H9 (cell line): ENCODE data around the gene BST2. TPM values are rescaled to one million over a fixed set of nuclear protein-coding genes. Genes with fewer than 3 reads are reported as not detected.

Experiments
- DNase-seq: peaks from one replicate; pipeline ENCODE4 v3.0.0-alpha.2; 2017
- H2AFZ ChIP-seq: one replicate; pipeline ENCODE4 v1.6.1; 2013; ENCODE audit warnings: mild to moderate bottlenecking, low read length, control low read depth, moderate library complexity
- H2AK5ac ChIP-seq: 2 replicates; pipeline ENCODE4 v1.6.1; 2013; ENCODE audit warnings: low read length, control low read depth, mixed read lengths; ENCODE audit not compliant: insufficient read length
- H2BK120ac ChIP-seq: one replicate; pipeline ENCODE4 v1.6.1; 2013; ENCODE audit warnings: low read depth, mild to moderate bottlenecking, low read length, control low read depth, inconsistent platforms; ENCODE audit not compliant: poor library complexity, severe bottlenecking
- H2BK12ac ChIP-seq: 2 replicates; pipeline ENCODE4 v1.6.1; 2013; ENCODE audit warnings: low read length, control low read depth, mixed read lengths, low read depth; ENCODE audit not compliant: insufficient read length
- H2BK15ac ChIP-seq: 2 replicates; pipeline ENCODE4 v1.6.1; 2013; ENCODE audit warnings: low read depth, low read length, control low read depth
- H2BK20ac ChIP-seq: one replicate; pipeline ENCODE4 v1.6.1; 2013; ENCODE audit warnings: low read depth, mild to moderate bottlenecking, low read length, control low read depth, inconsistent platforms; ENCODE audit not compliant: poor library complexity, severe bottlenecking
- H2BK5ac ChIP-seq: 2 replicates; pipeline ENCODE4 v1.6.1; 2013; ENCODE audit warnings: low read length, control low read depth, mixed read lengths; ENCODE audit not compliant: insufficient read length
- H3K14ac ChIP-seq: 2 replicates; pipeline ENCODE4 v1.6.1; 2013; ENCODE audit warnings: low read length, control low read depth; ENCODE audit not compliant: insufficient read depth
- H3K18ac ChIP-seq: 2 replicates; pipeline ENCODE4 v1.6.1; 2013; ENCODE audit warnings: low read depth, mild to moderate bottlenecking, mixed read lengths, low read length, control low read depth; ENCODE audit not compliant: insufficient read length
- H3K23ac ChIP-seq: 2 replicates; pipeline ENCODE4 v1.6.1; 2013; ENCODE audit warnings: low read length, control low read depth, mixed read lengths, low read depth; ENCODE audit not compliant: insufficient read length
- H3K23me2 ChIP-seq: 2 replicates; pipeline ENCODE4 v1.6.1; 2013; ENCODE audit warnings: low read depth, mild to moderate bottlenecking, mixed read lengths, low read length, control low read depth; ENCODE audit not compliant: insufficient read length, poor library complexity, severe bottlenecking
- H3K27ac ChIP-seq: 2 replicates; pipeline ENCODE4 v1.5.1; 2013; ENCODE audit warnings: low read length, control low read depth, mixed read lengths, low read depth; ENCODE audit not compliant: insufficient read length
- H3K27me3 ChIP-seq: 2 replicates; pipeline ENCODE4 v1.6.1; 2013; ENCODE audit warnings: low read length, control low read depth, inconsistent platforms; ENCODE audit not compliant: insufficient read depth
- H3K4ac ChIP-seq: 2 replicates; pipeline ENCODE4 v1.6.1; 2013; ENCODE audit warnings: low read depth, mild to moderate bottlenecking, control low read depth, inconsistent platforms, low read length, moderate library complexity
- H3K4me1 ChIP-seq: 2 replicates; pipeline ENCODE4 v1.6.1; 2013; ENCODE audit warnings: low read length, control low read depth, inconsistent platforms; ENCODE audit not compliant: insufficient read depth
- H3K4me2 ChIP-seq: 2 replicates; pipeline ENCODE4 v1.6.1; 2013; ENCODE audit warnings: low read length, control low read depth, mixed read lengths; ENCODE audit not compliant: insufficient read length, insufficient read depth
- H3K56ac ChIP-seq: 2 replicates; pipeline ENCODE4 v1.6.1; 2013; ENCODE audit warnings: low read depth, mild to moderate bottlenecking, mixed read lengths, low read length, control low read depth; ENCODE audit not compliant: insufficient read length
- H3K79me1 ChIP-seq: 2 replicates; pipeline ENCODE4 v1.6.1; 2013; ENCODE audit warnings: low read depth, mild to moderate bottlenecking, moderate library complexity, low read length, control low read depth, inconsistent platforms; ENCODE audit not compliant: insufficient read depth, poor library complexity, severe bottlenecking
- H3K79me2 ChIP-seq: 2 replicates; pipeline ENCODE4 v1.6.1; 2013; ENCODE audit warnings: low read length, control low read depth, inconsistent platforms; ENCODE audit not compliant: insufficient read depth
- H3K9ac ChIP-seq: 2 replicates; pipeline ENCODE4 v1.6.1; 2013; ENCODE audit warnings: low read length, control low read depth, mixed read lengths; ENCODE audit not compliant: insufficient read length; ENCODE audit errors: extremely low read depth
- H3K9me3 ChIP-seq: one replicate; pipeline ENCODE4 v1.6.1; 2013; ENCODE audit warnings: low read depth, low read length, inconsistent platforms; ENCODE audit not compliant: control insufficient read depth
- H3T11ph ChIP-seq: one replicate; pipeline ENCODE4 v1.6.1; 2013; ENCODE audit warnings: mild to moderate bottlenecking, low read length, control low read depth, inconsistent platforms
- H4K20me1 ChIP-seq: one replicate; pipeline ENCODE4 v1.6.1; 2013; ENCODE audit not compliant: control insufficient read depth, insufficient read length, insufficient read depth
- H4K5ac ChIP-seq: 2 replicates; pipeline ENCODE4 v1.6.1; 2013; ENCODE audit warnings: low read depth, mild to moderate bottlenecking, mixed read lengths, low read length, control low read depth; ENCODE audit not compliant: insufficient read length
- H4K8ac ChIP-seq: replicated peaks from 2 replicates; pipeline ENCODE4 v1.6.1; 2013; ENCODE audit warnings: low read length, control low read depth, mixed read lengths, low read depth; ENCODE audit not compliant: insufficient read length
- H4K91ac ChIP-seq: 2 replicates; pipeline ENCODE4 v1.6.1; 2013; ENCODE audit warnings: low read depth, mild to moderate bottlenecking, moderate library complexity, mixed read lengths, low read length, control low read depth; ENCODE audit not compliant: insufficient read length
- H3K27ac Mint-ChIP-seq, 3 experiments: 2 replicates in 2 of 3; 3 replicates in 1 of 3; pipeline ENCODE4 v1.8.0; 2020 to 2021; ENCODE audit warnings: mixed read lengths in 3 of 3, mild to moderate bottlenecking in 1 of 3, moderate library complexity in 1 of 3
- H3K27me3 Mint-ChIP-seq: 2 replicates; pipeline ENCODE4 v1.8.0; 2021; ENCODE audit warnings: low read depth, mild to moderate bottlenecking, moderate library complexity, mixed read lengths
- H3K36me3 Mint-ChIP-seq, 3 experiments: 2 replicates in 2 of 3; 3 replicates in 1 of 3; pipeline ENCODE4 v1.8.0; 2020 to 2021; ENCODE audit warnings: low read depth in 3 of 3, mixed read lengths in 3 of 3; ENCODE audit not compliant: insufficient read depth in 1 of 3
- H3K4me1 Mint-ChIP-seq, 2 experiments: 2 replicates each; pipeline ENCODE4 v1.8.0; 2020; ENCODE audit warnings: mixed read lengths in 2 of 2
- H3K4me3 Mint-ChIP-seq, 2 experiments: 2 replicates in 1 of 2; 3 replicates in 1 of 2; pipeline ENCODE4 v1.8.0; 2020 to 2021; ENCODE audit warnings: mild to moderate bottlenecking in 2 of 2, mixed read lengths in 2 of 2, moderate library complexity in 1 of 2
- H3K9me3 Mint-ChIP-seq, 2 experiments: 2 replicates in 1 of 2; 3 replicates in 1 of 2; pipeline ENCODE4 v1.8.0; 2020; ENCODE audit warnings: mild to moderate bottlenecking in 2 of 2, mixed read lengths in 2 of 2, moderate library complexity in 1 of 2
- WGBS: extraction: QIAGEN DNeasy Blood & Tissue Kit; methylation state at CpG from one replicate; pipeline ENCODE4 v1.1.7; 2013; ENCODE audit warnings: missing lambda C conversion rate, low lambda C conversion rate, mixed read lengths; ENCODE audit not compliant: insufficient read length; ENCODE audit errors: extremely low coverage; 5-methylcytosine and 5-hydroxymethylcytosine counted together
- total RNA-seq: library from RNA; stranded (reverse); gene quantifications from 2 replicates; pipeline ENCODE4 v1.2.1, GENCODE V29; 2021
- TF ChIP-seq, protein P1 (sequence below): fragments of 200-600 bp; sonication (generic); conservative IDR thresholded peaks from 3 replicates; pipeline ENCODE4 v1.8.0; 2021; ENCODE audit warnings: antibody characterized with exemption, mild to moderate bottlenecking

The BST2 gene
- total RNA-seq, 1 experiment from 2014 or later = 63.3 TPM

DNA sequence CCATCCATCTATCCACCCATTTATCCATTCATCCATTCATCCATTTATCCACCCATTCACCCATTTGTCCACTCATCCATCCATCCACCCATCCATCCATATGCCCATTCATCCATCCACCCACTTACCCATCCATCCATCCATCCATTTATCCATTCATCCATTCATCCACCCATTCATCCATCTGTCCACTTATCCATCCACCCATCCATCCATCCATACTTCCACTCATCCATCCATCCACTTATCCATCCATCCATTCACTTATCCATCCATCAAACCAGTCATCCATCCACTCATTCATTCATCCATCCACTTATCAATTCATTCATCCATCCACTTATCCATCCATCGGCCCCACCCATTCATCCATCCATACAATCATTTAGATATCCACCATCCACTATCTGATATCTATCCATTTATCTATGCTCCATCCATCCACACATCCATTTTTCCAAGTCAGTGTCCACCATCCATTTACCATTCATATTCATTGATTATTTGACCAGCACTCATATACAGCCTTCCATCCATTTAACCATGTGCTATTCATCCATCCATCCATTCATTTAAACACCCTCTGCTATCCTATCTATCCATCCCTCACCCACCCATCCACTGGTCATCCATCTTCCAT lies 40.2 kb upstream of the BST2 start:
- Histone ChIP-seq H3T11ph (no peak overlapping the region), H3K4me2 (no peak overlapping the region), H2BK12ac (no peak overlapping the region), H3K14ac (no peak overlapping the region), H3K4me1 (no peaks in the 10 kb centered on the region), H3K23me2 (no peaks in the 10 kb centered on the region), H2AFZ (no peak overlapping the region), H3K9me3 (no peaks in the 10 kb centered on the region), H3K4ac (no peak overlapping the region), H3K27ac (no peak overlapping the region), H4K8ac (no peak overlapping the region), H3K56ac (no peak overlapping the region), H3K18ac (no peak overlapping the region), H4K91ac (no peak overlapping the region), H3K9ac (no peak overlapping the region), H2BK5ac (no peak overlapping the region), H3K79me2 (no peaks in the 10 kb centered on the region), H4K5ac (no peak overlapping the region), H2BK120ac (no peak overlapping the region), H2AK5ac (no peak overlapping the region), H2BK15ac (no peak overlapping the region), H3K23ac (no peak overlapping the region), H4K20me1 (no peaks in the 10 kb centered on the region), H3K27me3 (peaks cover 3% of the 10 kb centered on the region; the same call in 1 of the 2 replicates), H3K79me1 (no peaks in the 10 kb centered on the region), H2BK20ac (no peak overlapping the region)
- DNase-seq = no peak
- TF ChIP-seq, protein P1, sequence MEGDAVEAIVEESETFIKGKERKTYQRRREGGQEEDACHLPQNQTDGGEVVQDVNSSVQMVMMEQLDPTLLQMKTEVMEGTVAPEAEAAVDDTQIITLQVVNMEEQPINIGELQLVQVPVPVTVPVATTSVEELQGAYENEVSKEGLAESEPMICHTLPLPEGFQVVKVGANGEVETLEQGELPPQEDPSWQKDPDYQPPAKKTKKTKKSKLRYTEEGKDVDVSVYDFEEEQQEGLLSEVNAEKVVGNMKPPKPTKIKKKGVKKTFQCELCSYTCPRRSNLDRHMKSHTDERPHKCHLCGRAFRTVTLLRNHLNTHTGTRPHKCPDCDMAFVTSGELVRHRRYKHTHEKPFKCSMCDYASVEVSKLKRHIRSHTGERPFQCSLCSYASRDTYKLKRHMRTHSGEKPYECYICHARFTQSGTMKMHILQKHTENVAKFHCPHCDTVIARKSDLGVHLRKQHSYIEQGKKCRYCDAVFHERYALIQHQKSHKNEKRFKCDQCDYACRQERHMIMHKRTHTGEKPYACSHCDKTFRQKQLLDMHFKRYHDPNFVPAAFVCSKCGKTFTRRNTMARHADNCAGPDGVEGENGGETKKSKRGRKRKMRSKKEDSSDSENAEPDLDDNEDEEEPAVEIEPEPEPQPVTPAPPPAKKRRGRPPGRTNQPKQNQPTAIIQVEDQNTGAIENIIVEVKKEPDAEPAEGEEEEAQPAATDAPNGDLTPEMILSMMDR = no peak
- Mint-ChIP-seq H3K4me3 (no peak overlapping the region), H3K27ac (no peak overlapping the region), H3K9me3 (peaks cover 0 to 5% of the 10 kb centered on the region in 2 experiments; a peak in 3 of 5 replicates), H3K27me3 (peaks cover 17% of the 10 kb centered on the region), H3K4me1 (peaks cover 2 to 5% of the 10 kb centered on the region in 2 experiments; a peak in 1 of 4 replicates), H3K36me3 (peaks cover 0 to 6% (median 0%) of the 10 kb centered on the region in 3 experiments; a peak in 3 of 7 replicates)
- WGBS = 100% methylated on average over 1 of the region's 1 CpG
